Nephron progenitor cell (in vitro differentiated cells): ENCODE results near the gene ATPAF1.

Experiments used
- DNase-seq: peaks from one replicate; pipeline ENCODE4 v3.0.0; 2021
- H3K27ac Mint-ChIP-seq: 2 replicates; pipeline ENCODE4 v1.8.0; 2021; ENCODE audit warnings: mild to moderate bottlenecking, moderate library complexity, mixed read lengths
- H3K27me3 Mint-ChIP-seq: 2 replicates; pipeline ENCODE4 v1.8.0; 2021; ENCODE audit warnings: mild to moderate bottlenecking, low read depth, mixed read lengths; ENCODE audit not compliant: poor library complexity
- H3K36me3 Mint-ChIP-seq: 2 replicates; pipeline ENCODE4 v1.8.0; 2021; ENCODE audit warnings: low read depth, mixed read lengths
- H3K4me1 Mint-ChIP-seq: 2 replicates; pipeline ENCODE4 v1.8.0; 2021; ENCODE audit warnings: mixed read lengths
- H3K4me3 Mint-ChIP-seq: 2 replicates; pipeline ENCODE4 v1.8.0; 2021; ENCODE audit warnings: mild to moderate bottlenecking, moderate library complexity, mixed read lengths
- H3K9me3 Mint-ChIP-seq: 2 replicates; pipeline ENCODE4 v1.8.0; 2021; ENCODE audit warnings: mild to moderate bottlenecking, moderate library complexity, mixed read lengths
- TF ChIP-seq, protein P1 (sequence below): fragments of 200-600 bp; sonication (generic); IDR thresholded peaks from 2 replicates; pipeline ENCODE4 v1.5.0; 2021; ENCODE audit warnings: antibody characterized with exemption

ATPAF1 gene

DNA sequence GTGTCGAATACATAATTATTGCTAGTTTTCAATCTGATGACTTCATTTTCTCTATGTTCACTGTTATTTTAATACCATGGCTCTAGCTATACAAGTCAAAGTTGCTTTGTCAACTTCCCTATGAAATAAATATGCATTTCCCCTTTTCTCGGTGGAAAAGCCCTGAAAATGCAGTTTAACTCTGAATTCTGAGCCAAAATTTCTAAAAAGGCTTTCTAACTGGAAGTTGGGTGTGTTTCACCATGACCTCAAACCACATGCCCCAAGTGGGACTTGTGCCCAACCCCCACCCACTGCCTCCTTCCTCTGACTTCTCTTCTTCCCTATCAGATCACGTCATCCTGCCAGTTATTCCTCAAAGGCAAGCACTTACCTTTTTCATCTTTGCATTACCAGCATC is 73.0 kb downstream of the ATPAF1 start:
- TF ChIP-seq, protein P1, sequence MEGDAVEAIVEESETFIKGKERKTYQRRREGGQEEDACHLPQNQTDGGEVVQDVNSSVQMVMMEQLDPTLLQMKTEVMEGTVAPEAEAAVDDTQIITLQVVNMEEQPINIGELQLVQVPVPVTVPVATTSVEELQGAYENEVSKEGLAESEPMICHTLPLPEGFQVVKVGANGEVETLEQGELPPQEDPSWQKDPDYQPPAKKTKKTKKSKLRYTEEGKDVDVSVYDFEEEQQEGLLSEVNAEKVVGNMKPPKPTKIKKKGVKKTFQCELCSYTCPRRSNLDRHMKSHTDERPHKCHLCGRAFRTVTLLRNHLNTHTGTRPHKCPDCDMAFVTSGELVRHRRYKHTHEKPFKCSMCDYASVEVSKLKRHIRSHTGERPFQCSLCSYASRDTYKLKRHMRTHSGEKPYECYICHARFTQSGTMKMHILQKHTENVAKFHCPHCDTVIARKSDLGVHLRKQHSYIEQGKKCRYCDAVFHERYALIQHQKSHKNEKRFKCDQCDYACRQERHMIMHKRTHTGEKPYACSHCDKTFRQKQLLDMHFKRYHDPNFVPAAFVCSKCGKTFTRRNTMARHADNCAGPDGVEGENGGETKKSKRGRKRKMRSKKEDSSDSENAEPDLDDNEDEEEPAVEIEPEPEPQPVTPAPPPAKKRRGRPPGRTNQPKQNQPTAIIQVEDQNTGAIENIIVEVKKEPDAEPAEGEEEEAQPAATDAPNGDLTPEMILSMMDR = no peak

GRCh38 chr1:46594063-46594462 is 74.1 kb downstream of the ATPAF1 start:
- Mint-ChIP-seq H3K4me3 (no peak overlapping the region), H3K27me3 (peaks cover 4% of the 10 kb centered on the region), H3K36me3 (peaks cover 36% of the 10 kb centered on the region), H3K9me3 (no peaks in the 10 kb centered on the region), H3K4me1 (no peaks in the 10 kb centered on the region), H3K27ac (no peak overlapping the region)
- no peak for DNase-seq
- TF ChIP-seq, protein P1 = no peak

More for the DNA sequence above, 73.0 kb downstream of the ATPAF1 start:
- Mint-ChIP-seq H3K9me3 (no peaks in the 10 kb centered on the region), H3K27me3 (peaks cover 4% of the 10 kb centered on the region), H3K4me1 (peaks cover 5% of the 10 kb centered on the region), H3K27ac (no peak overlapping the region), H3K36me3 (peaks cover 28% of the 10 kb centered on the region), H3K4me3 (no peak overlapping the region)
- no peak for DNase-seq

GRCh38 chr1:46592823-46593222 is 75.3 kb downstream of the ATPAF1 start:
- no peaks in the 10 kb centered on the region for H3K9me3 Mint-ChIP-seq

DNA sequence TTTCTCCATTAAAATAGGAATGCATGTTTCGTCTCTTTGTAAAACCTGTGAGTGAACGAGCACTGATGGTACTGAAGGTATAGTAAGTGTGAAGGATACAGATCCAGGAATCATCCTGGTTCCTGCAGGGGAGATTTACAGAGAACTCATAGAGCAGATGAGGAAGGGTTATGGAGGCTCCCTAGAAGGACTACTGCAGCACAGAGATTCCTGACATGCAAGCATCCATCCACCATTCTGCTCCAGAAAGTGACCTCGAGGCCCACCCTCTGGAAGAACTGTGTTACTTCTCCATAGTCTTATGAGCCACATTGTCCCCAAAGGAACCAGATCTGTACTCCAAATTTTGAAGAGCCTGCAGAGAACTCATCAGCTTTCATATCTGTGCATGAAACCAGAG is 78.6 kb downstream of the ATPAF1 start:
- peaks cover 8% of the 10 kb centered on the region for H3K4me1 Mint-ChIP-seq
- H3K9me3 Mint-ChIP-seq = no peaks in the 10 kb centered on the region
- peaks cover 39% of the 10 kb centered on the region for H3K36me3 Mint-ChIP-seq
- no peak overlapping the region for H3K27ac Mint-ChIP-seq
- TF ChIP-seq, protein P1 = no peak
- H3K27me3 Mint-ChIP-seq = peaks cover 6% of the 10 kb centered on the region
- no peak overlapping the region for H3K4me3 Mint-ChIP-seq
- DNase-seq = no peak

More at GRCh38 chr1:46592823-46593222, 75.3 kb downstream of the ATPAF1 start:
- Mint-ChIP-seq H3K27me3 (peaks cover 4% of the 10 kb centered on the region), H3K27ac (no peak overlapping the region), H3K4me3 (no peak overlapping the region), H3K36me3 (peaks cover 39% of the 10 kb centered on the region), H3K4me1 (no peaks in the 10 kb centered on the region)
- TF ChIP-seq, protein P1 = no peak
- DNase-seq = no peak

- Mint-ChIP-seq H3K27ac (no peak overlapping the region), H3K9me3 (no peaks in the 10 kb centered on the region), H3K4me3 (no peak overlapping the region), H3K27me3 (peaks cover 5% of the 10 kb centered on the region), H3K4me1 (peaks cover 8% of the 10 kb centered on the region), H3K36me3 (peaks cover 22% of the 10 kb centered on the region)
- DNase-seq = no peak
- TF ChIP-seq, protein P1 = no peak
These were observed 81.1 kb downstream of the ATPAF1 start for GRCh38 chr1:46587069-46587468.

DNA sequence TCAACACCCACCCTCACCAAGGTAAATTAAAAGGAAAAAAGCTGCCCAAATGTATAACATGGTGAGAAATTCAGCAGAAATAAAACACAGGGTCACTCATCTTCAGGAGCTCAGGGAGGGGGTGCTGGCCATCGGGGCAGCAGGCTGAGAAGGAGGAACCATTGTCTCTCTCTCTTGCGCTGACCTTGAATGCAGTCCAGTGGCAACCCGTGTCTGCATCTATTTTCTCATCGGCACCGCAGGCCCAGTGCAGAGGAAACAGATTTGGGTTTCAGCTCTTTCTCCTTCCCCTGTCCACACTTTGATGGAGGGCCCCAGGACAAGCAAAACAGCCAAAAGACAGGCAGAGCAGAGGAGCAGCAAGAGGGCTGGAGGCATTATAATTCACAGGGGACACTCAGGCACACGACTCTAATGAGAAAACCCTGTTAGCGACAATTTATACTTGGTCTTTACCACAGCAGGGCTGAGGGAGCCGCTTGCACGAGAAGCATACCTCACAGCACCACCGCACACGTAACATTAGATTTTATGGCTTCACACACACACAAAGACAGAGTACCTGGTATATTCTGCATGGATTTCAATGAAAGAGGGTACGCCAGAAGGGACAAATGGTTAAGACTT is 82.7 kb downstream of the ATPAF1 start:
- Mint-ChIP-seq H3K27ac (no peak overlapping the region), H3K36me3 (peaks cover 21% of the 10 kb centered on the region), H3K4me1 (peaks cover 8% of the 10 kb centered on the region), H3K9me3 (no peaks in the 10 kb centered on the region), H3K27me3 (peaks cover 5% of the 10 kb centered on the region), H3K4me3 (no peak overlapping the region)
- TF ChIP-seq, protein P1 = no peak
- DNase-seq = no peak
